ENCODE measurements around the gene EHD2. TPM values are rescaled to one million over a fixed set of nuclear protein-coding genes. Genes with fewer than 3 reads are reported as not detected.

The EHD2 gene
- total and polyA plus RNA-seq, 2 donors (not counting 1 experiment from before 2014, with no cell fraction given) = 97.0 to 192 TPM

DNA sequence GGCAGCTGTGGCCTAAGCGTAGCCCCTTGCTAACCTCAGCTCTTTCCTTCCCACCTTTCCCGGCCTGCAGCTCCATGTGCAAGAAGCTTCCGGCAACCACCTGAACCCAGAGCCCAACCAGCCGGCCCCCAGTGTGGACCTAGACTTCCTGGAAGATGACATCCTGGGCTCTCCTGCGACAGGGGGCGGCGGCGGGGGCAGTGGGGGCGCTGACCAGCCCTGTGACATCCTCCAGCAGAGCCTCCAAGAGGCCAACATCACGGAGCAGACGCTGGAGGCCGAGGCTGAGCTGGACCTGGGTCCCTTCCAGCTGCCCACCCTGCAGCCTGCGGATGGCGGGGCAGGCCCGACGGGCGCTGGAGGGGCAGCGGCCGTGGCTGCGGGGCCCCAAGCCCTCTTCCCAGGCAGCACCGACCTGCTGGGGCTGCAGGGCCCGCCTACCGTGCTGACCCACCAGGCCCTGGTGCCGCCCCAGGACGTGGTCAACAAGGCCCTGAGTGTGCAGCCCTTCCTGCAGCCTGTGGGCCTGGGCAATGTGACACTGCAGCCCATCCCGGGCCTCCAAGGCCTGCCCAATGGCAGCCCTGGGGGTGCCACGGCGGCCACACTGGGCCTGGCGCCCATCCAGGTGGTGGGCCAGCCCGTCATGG, 33.8 kb upstream of the EHD2 start:
- H4K20me1 ChIP-seq (ENCODE audit: control insufficient read depth, extremely low read depth, insufficient read depth, low read length) = no peaks in the 10 kb centered on the region
- H3K36me3 ChIP-seq (ENCODE audit: control insufficient read depth, insufficient read depth, low read length) = peaks cover 11% of the 10 kb centered on the region
- H3K4me3 ChIP-seq (replicated peaks in 1 of 4; ENCODE audit: control extremely low read depth in 1 of 4, insufficient read depth in 1 of 4, low read depth in 3 of 4, low read length in 4 of 4) = no peak overlapping the region
- no peaks in the 10 kb centered on the region for H3K9me3 ChIP-seq (ENCODE audit: control insufficient read depth, insufficient read depth, low read depth, low read length)
- TF ChIP-seq EZH2 (IDR thresholded peaks at IDR 0.05; ENCODE audit: low read length, missing control alignments) = no peak
- TF ChIP-seq, protein P1, sequence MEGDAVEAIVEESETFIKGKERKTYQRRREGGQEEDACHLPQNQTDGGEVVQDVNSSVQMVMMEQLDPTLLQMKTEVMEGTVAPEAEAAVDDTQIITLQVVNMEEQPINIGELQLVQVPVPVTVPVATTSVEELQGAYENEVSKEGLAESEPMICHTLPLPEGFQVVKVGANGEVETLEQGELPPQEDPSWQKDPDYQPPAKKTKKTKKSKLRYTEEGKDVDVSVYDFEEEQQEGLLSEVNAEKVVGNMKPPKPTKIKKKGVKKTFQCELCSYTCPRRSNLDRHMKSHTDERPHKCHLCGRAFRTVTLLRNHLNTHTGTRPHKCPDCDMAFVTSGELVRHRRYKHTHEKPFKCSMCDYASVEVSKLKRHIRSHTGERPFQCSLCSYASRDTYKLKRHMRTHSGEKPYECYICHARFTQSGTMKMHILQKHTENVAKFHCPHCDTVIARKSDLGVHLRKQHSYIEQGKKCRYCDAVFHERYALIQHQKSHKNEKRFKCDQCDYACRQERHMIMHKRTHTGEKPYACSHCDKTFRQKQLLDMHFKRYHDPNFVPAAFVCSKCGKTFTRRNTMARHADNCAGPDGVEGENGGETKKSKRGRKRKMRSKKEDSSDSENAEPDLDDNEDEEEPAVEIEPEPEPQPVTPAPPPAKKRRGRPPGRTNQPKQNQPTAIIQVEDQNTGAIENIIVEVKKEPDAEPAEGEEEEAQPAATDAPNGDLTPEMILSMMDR (conservative IDR thresholded peaks at IDR 0.05 in 1 of 2, IDR thresholded peaks at IDR 0.05 in 1 of 2; ENCODE audit: low read depth in 1 of 2, low read length in 2 of 2) = no peak
- H3K27ac ChIP-seq (ENCODE audit: insufficient read depth, low read length) = no peak overlapping the region
- H3K9ac ChIP-seq (ENCODE audit: insufficient read depth, low read length) = no peak overlapping the region
- no peak for DNase-seq (ENCODE audit: low read depth in 2 of 2)
- H3K4me2 ChIP-seq (ENCODE audit: extremely low read depth, insufficient read depth, low read length) = no peak overlapping the region
- no peaks in the 10 kb centered on the region for H3K27me3 ChIP-seq (ENCODE audit: control insufficient read depth, insufficient read depth, low read length)
- no peaks in the 10 kb centered on the region for H3K4me1 ChIP-seq (ENCODE audit: control insufficient read depth, extremely low read depth, insufficient read depth, low read length)
- no peak overlapping the region for H2AFZ ChIP-seq (ENCODE audit: low read length)
- no peaks in the 10 kb centered on the region for H3K79me2 ChIP-seq (ENCODE audit: control insufficient read depth, insufficient read depth, low read length)

DNA sequence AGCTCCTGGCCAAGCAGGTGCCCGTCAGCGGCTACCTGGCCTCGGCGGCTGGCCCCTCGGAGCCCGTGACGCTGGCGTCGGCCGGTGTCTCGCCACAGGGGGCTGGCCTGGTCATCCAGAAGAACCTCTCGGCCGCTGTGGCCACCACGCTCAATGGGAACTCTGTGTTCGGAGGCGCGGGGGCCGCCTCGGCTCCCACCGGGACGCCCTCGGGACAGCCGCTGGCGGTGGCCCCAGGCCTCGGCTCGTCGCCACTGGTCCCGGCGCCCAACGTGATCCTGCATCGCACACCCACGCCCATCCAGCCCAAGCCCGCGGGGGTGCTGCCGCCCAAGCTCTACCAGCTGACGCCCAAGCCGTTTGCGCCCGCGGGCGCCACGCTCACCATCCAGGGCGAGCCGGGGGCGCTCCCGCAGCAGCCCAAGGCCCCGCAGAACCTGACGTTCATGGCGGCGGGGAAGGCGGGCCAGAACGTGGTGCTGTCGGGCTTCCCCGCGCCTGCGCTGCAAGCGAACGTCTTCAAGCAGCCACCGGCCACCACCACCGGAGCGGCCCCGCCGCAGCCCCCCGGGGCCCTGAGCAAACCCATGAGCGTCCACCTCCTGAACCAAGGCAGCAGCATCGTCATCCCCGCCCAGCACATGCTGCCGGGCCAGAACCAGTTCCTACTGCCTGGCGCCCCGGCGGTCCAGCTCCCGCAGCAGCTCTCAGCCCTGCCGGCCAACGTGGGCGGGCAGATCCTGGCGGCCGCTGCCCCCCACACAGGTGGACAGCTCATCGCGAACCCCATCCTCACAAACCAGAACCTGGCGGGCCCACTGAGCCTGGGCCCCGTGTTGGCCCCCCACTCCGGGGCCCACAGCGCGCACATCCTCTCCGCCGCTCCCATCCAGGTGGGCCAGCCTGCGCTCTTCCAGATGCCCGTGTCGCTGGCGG, 33.0 kb upstream of the EHD2 start:
- no peak overlapping the region for H3K4me3 ChIP-seq (replicated peaks in 1 of 4; ENCODE audit: control extremely low read depth in 1 of 4, insufficient read depth in 1 of 4, low read depth in 3 of 4, low read length in 4 of 4)
- no peak overlapping the region for H3K9ac ChIP-seq (ENCODE audit: insufficient read depth, low read length)
- H4K20me1 ChIP-seq (ENCODE audit: control insufficient read depth, extremely low read depth, insufficient read depth, low read length) = no peaks in the 10 kb centered on the region
- no peaks in the 10 kb centered on the region for H3K9me3 ChIP-seq (ENCODE audit: control insufficient read depth, insufficient read depth, low read depth, low read length)
- no peak overlapping the region for H3K4me2 ChIP-seq (ENCODE audit: extremely low read depth, insufficient read depth, low read length)
- H3K27me3 ChIP-seq (ENCODE audit: control insufficient read depth, insufficient read depth, low read length) = no peaks in the 10 kb centered on the region
- no peak for DNase-seq (ENCODE audit: low read depth in 2 of 2)
- TF ChIP-seq, protein P1 (conservative IDR thresholded peaks at IDR 0.05 in 1 of 2, IDR thresholded peaks at IDR 0.05 in 1 of 2; ENCODE audit: low read depth in 1 of 2, low read length in 2 of 2) = no peak
- TF ChIP-seq EZH2 (IDR thresholded peaks at IDR 0.05; ENCODE audit: low read length, missing control alignments) = no peak
- no peaks in the 10 kb centered on the region for H3K79me2 ChIP-seq (ENCODE audit: control insufficient read depth, insufficient read depth, low read length)
- peaks cover 11% of the 10 kb centered on the region for H3K36me3 ChIP-seq (ENCODE audit: control insufficient read depth, insufficient read depth, low read length)
- H3K27ac ChIP-seq (ENCODE audit: insufficient read depth, low read length) = no peak overlapping the region
- H2AFZ ChIP-seq (ENCODE audit: low read length) = no peak overlapping the region
- no peaks in the 10 kb centered on the region for H3K4me1 ChIP-seq (ENCODE audit: control insufficient read depth, extremely low read depth, insufficient read depth, low read length)

DNA sequence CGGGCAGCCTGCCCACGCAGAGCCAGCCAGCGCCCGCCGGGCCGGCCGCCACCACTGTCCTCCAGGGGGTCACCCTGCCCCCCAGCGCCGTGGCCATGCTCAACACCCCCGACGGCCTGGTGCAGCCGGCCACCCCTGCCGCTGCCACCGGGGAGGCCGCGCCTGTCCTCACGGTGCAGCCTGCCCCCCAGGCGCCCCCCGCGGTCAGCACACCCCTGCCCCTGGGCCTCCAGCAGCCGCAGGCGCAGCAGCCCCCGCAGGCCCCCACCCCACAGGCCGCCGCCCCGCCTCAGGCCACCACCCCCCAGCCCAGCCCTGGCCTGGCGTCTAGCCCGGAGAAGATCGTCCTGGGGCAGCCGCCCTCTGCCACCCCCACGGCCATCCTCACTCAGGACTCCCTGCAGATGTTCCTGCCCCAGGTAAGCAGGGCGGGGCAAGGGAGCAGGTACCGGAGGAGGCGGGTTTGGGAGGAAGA, 32.3 kb upstream of the EHD2 start:
- H3K4me3 ChIP-seq (replicated peaks in 1 of 4; ENCODE audit: control extremely low read depth in 1 of 4, insufficient read depth in 1 of 4, low read depth in 3 of 4, low read length in 4 of 4) = no peak overlapping the region
- no peaks in the 10 kb centered on the region for H3K9me3 ChIP-seq (ENCODE audit: control insufficient read depth, insufficient read depth, low read depth, low read length)
- no peak for DNase-seq (ENCODE audit: low read depth in 2 of 2)
- H4K20me1 ChIP-seq (ENCODE audit: control insufficient read depth, extremely low read depth, insufficient read depth, low read length) = no peaks in the 10 kb centered on the region
- H3K9ac ChIP-seq (ENCODE audit: insufficient read depth, low read length) = no peak overlapping the region
- no peak overlapping the region for H3K27ac ChIP-seq (ENCODE audit: insufficient read depth, low read length)
- no peaks in the 10 kb centered on the region for H3K79me2 ChIP-seq (ENCODE audit: control insufficient read depth, insufficient read depth, low read length)
- no peak overlapping the region for H2AFZ ChIP-seq (ENCODE audit: low read length)
- no peak for TF ChIP-seq EZH2 (IDR thresholded peaks at IDR 0.05; ENCODE audit: low read length, missing control alignments)
- TF ChIP-seq, protein P1 (conservative IDR thresholded peaks at IDR 0.05 in 1 of 2, IDR thresholded peaks at IDR 0.05 in 1 of 2; ENCODE audit: low read depth in 1 of 2, low read length in 2 of 2) = no peak
- H3K36me3 ChIP-seq (ENCODE audit: control insufficient read depth, insufficient read depth, low read length) = peaks cover 11% of the 10 kb centered on the region
- H3K4me1 ChIP-seq (ENCODE audit: control insufficient read depth, extremely low read depth, insufficient read depth, low read length) = no peaks in the 10 kb centered on the region
- H3K27me3 ChIP-seq (ENCODE audit: control insufficient read depth, insufficient read depth, low read length) = no peaks in the 10 kb centered on the region
- H3K4me2 ChIP-seq (ENCODE audit: extremely low read depth, insufficient read depth, low read length) = no peak overlapping the region
